Adrenal gland (tissue), 12 donors: Measurements from ENCODE around the gene LY6G6D. TPM values are rescaled to one million over a fixed set of nuclear protein-coding genes. Genes with fewer than 3 reads are reported as not detected.
"Not testable (repeated sequence)": the region's sequence is repeated elsewhere in the genome, so short reads cannot be mapped to it uniquely, and the experiment has no call there.

ENCODE experiments used
- DNase-seq, 7 donors: peaks; one replicate each; pipeline ENCODE4 v3.0.0-alpha.2; 2019 to 2020
- H3K27ac ChIP-seq, 5 donors: fragments of 200-600 bp; sonication (generic) in 4 of 5; 1 replicate in 3 of 5; 2 replicates in 2 of 5; pipeline versions ENCODE4 v1.5.1 to v1.8.0; 2016 to 2020; ENCODE audit warnings: mild to moderate bottlenecking in 1 of 5
- H3K27me3 ChIP-seq: fragments of 200-600 bp; 2 replicates; pipeline ENCODE4 v1.8.0; 2021
- H3K36me3 ChIP-seq, 2 donors: fragments of 200-600 bp; replicated peaks in 1 of 2; 1 replicate in 1 of 2; 2 replicates in 1 of 2; pipeline versions ENCODE4 v1.5.1 to v1.8.0; 2018 to 2022
- H3K4me1 ChIP-seq, 2 donors: fragments of 200-600 bp; replicated peaks in 1 of 2; 1 replicate in 1 of 2; 2 replicates in 1 of 2; pipeline versions ENCODE4 v1.5.1 to v1.8.0; 2018 to 2021
- H3K4me3 ChIP-seq, 4 donors: fragments of 200-600 bp; sonication (generic) in 3 of 4; one replicate each; pipeline ENCODE4 v1.5.1; 2016 to 2018
- H3K9me3 ChIP-seq, 3 donors: fragments of 200-600 bp; sonication (generic) in 1 of 3; replicated peaks in 1 of 3; 1 replicate in 2 of 3; 2 replicates in 1 of 3; pipeline versions ENCODE4 v1.5.1 to v1.8.0; 2016 to 2021
- POLR2A ChIP-seq, 2 donors: fragments of 450-650 bp; IDR thresholded peaks; one replicate each; pipeline ENCODE4 v1.6.1; 2017; ENCODE audit warnings: antibody characterized with exemption in 2 of 2, mild to moderate bottlenecking in 2 of 2, moderate library complexity in 1 of 2
- WGBS, 4 donors: extraction: QIAGEN DNeasy Blood & Tissue Kit in 2 of 4; methylation state at CpG; one replicate each; pipeline versions ENCODE4 v1.1.5 to v1.1.7; 2013 to 2017; 5-methylcytosine and 5-hydroxymethylcytosine counted together
- intact Hi-C, 2 donors: fragments of 100-400 bp; cut with DNase I; formaldehyde crosslinking; loops; one replicate each; pipeline versions ENCODE4 v1.14.1 to v1.15.0; 2022 to 2023
- polyA plus RNA-seq, 3 donors: library from polyadenylated mRNA; stranded (reverse); fragments of 200-250 nt in 2 of 3; fragments of 350-450 nt in 1 of 3; fragmentation: Illumina TruSeq in 1 of 3; extraction: RNeasy Lipid Tissue Mini Kit (QIAGEN cat#74804) in 1 of 3; gene quantifications; one replicate each; pipeline ENCODE4 v1.2.3, GENCODE V29; 2013 to 2014
- total RNA-seq, 9 donors: library from RNA; depleted of rRNA in 4 of 9; stranded (reverse); fragments of >200 nt in 4 of 9; fragments of 120-200 nt in 1 of 9; fragmentation: NEBNext Ultra II Directional in 1 of 9; extraction: Animal tissue kit (Norgen Biotek cat#: 25700) in 1 of 9; gene quantifications; one replicate each; pipeline versions ENCODE4 v1.1.0 to v1.2.4, GENCODE V29; 2013 to 2023
- TF ChIP-seq, protein P1 (sequence below), 6 experiments: fragments of 450-650 bp in 4 of 6; fragments of 200-600 bp in 2 of 6; sonication (generic) in 1 of 6; IDR thresholded peaks; 1 replicate in 5 of 6; 2 replicates in 1 of 6; pipeline versions ENCODE4 v1.5.1 to v1.8.0; 2016 to 2021; ENCODE audit warnings: antibody characterized with exemption in 6 of 6, mild to moderate bottlenecking in 2 of 6, moderate library complexity in 1 of 6
- donor health status: healthy with polysubstance abuse.
- donor health status: Bipolar disorder and iron deficiency.
- donor health status: DM: yes; HTN: yes; CAD: no.
- donor health status: DM: no; HTN: no; CAD: no.
- donor health status: DM: no; HTN: no; CAD: no.
- donor health status: DM: yes; HTN: yes; CAD: no.

LY6G6D gene
- total and polyA plus RNA-seq, 12 donors, result not detected

GRCh38 chr6:31706599-31706998 lies 8.5 kb upstream of the LY6G6D start, which contains the start of gene LY6G6F:
Gene LY6G6F, plus strand, starts transcription at chr6:31706866. Its CDS starts 41 bp downstream, at chr6:31706907.
- Histone ChIP-seq H3K9me3 (no peaks in the 10 kb centered on the region), H3K27ac (peak within 1 kb of the TSS in 1 of 5 donors; percentile 14), H3K27me3 (no peaks in the 10 kb centered on the region), H3K4me3 (no peak within 1 kb of the TSS), H3K36me3 (no peaks in the 10 kb centered on the region), H3K4me1 (peaks cover 7 to 13% of the 10 kb centered on the region in 2 donors)
- intact Hi-C loops, result no loop called here
- WGBS, 4 donors, result 55 to 75% (median 68%) methylated on average over 3 of the region's 3 CpGs
- TF ChIP-seq, protein P1, sequence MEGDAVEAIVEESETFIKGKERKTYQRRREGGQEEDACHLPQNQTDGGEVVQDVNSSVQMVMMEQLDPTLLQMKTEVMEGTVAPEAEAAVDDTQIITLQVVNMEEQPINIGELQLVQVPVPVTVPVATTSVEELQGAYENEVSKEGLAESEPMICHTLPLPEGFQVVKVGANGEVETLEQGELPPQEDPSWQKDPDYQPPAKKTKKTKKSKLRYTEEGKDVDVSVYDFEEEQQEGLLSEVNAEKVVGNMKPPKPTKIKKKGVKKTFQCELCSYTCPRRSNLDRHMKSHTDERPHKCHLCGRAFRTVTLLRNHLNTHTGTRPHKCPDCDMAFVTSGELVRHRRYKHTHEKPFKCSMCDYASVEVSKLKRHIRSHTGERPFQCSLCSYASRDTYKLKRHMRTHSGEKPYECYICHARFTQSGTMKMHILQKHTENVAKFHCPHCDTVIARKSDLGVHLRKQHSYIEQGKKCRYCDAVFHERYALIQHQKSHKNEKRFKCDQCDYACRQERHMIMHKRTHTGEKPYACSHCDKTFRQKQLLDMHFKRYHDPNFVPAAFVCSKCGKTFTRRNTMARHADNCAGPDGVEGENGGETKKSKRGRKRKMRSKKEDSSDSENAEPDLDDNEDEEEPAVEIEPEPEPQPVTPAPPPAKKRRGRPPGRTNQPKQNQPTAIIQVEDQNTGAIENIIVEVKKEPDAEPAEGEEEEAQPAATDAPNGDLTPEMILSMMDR (IDR thresholded peaks at IDR 0.05), result no peak
- no peak for TF ChIP-seq POLR2A (IDR thresholded peaks at IDR 0.05)
- no peak for DNase-seq

- H3K4me1 ChIP-seq, result peaks cover 0 to 6% of the 10 kb centered on the region in 2 donors
- DNase-seq, result no peak
- H3K4me3 ChIP-seq, result no peak overlapping the region
- no peak overlapping the region for H3K27ac ChIP-seq
- TF ChIP-seq, protein P1 (IDR thresholded peaks at IDR 0.05), result no peak
- no peak for TF ChIP-seq POLR2A (IDR thresholded peaks at IDR 0.05)
- intact Hi-C loops, result no loop called here
- H3K27me3 ChIP-seq, result no peaks in the 10 kb centered on the region
- WGBS, 4 donors, result 80 to 92% (median 87%) methylated on average over 1 to 10 of the region's 10 CpGs
- H3K9me3 ChIP-seq, result no peaks in the 10 kb centered on the region
- no peaks in the 10 kb centered on the region for H3K36me3 ChIP-seq
Measured at GRCh38 chr6:31707701-31708100, 7.4 kb upstream of the LY6G6D start.

- intact Hi-C loops, result no loop called here
- no peak overlapping the region for H3K4me3 ChIP-seq
- TF ChIP-seq, protein P1 (IDR thresholded peaks at IDR 0.05), result no peak
- no peak for TF ChIP-seq POLR2A (IDR thresholded peaks at IDR 0.05)
- peaks cover 0 to 6% of the 10 kb centered on the region in 2 donors for H3K4me1 ChIP-seq
- no peaks in the 10 kb centered on the region for H3K27me3 ChIP-seq
- WGBS, 4 donors, result 86 to 92% (median 90%) methylated on average over 3 of the region's 3 CpGs
- H3K9me3 ChIP-seq, result no peaks in the 10 kb centered on the region
- no peak for DNase-seq
- H3K27ac ChIP-seq, result no peak overlapping the region
- no peaks in the 10 kb centered on the region for H3K36me3 ChIP-seq
Measured at GRCh38 chr6:31708224-31708623, 6.9 kb upstream of the LY6G6D start.

GRCh38 chr6:31709157-31709556 lies 6.0 kb upstream of the LY6G6D start:
- H3K4me3 ChIP-seq, DNase-seq, H3K9me3 ChIP-seq, H3K27me3 ChIP-seq, H3K4me1 ChIP-seq, intact Hi-C loops, H3K36me3 ChIP-seq, H3K27ac ChIP-seq: not testable (repeated sequence)
- 79 to 94% (median 86%) methylated on average over 10 to 11 of the region's 11 CpGs for WGBS, 4 donors

DNA sequence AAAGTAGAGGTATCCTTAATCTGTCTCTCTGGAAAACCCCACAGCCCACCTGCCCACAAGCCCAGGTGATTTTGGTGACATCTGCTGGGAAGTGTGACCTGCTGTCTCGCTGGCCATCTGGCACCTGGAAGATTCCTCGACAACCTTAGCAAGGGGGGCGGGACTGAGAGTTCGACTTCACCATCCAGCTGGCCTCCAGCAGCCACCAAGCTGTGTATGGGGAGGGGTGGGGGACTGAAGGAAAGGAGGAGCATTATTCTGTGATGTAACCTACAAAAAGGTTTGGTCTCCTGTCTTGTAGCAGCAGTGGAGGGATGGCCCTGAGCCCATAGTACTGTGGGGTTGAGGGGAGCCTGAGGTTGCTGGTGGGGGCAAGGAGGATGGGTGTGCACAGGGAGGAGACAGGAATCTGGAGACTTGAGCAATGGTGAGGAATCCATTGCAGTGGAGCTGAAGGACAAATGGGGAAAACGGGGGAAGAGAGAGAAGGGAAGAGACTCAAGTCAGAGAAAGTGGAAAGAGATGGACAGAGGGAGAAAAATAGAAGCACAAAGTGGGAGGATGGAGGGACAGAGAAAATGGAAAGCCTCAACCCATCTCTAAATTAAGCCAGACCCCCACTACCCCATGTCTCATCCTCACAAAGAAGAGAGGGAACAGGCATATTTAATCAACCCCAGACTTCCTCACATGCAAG lies 4.5 kb upstream of the LY6G6D start:
- Histone ChIP-seq H3K27me3 (no peaks in the 10 kb centered on the region), H3K4me3 (no peak overlapping the region), H3K36me3 (no peaks in the 10 kb centered on the region), H3K27ac (no peak overlapping the region), H3K9me3 (no peaks in the 10 kb centered on the region), H3K4me1 (no peaks in the 10 kb centered on the region)
- intact Hi-C loops, result no loop called here
- WGBS, 4 donors, result 55 to 65% (median 62%) methylated on average over 5 of the region's 5 CpGs
- TF ChIP-seq, protein P1 (IDR thresholded peaks at IDR 0.05), result no peak
- no peak for TF ChIP-seq POLR2A (IDR thresholded peaks at IDR 0.05)
- no peak for DNase-seq
